ENCODE data around the gene CCIN.

CCIN gene

GRCh38 chr9:36141288-36141687, 27.9 kb upstream of the CCIN start:
- no peak overlapping the region for H3K27ac ChIP-seq
- TF ChIP-seq CTCF (IDR thresholded peaks at IDR 0.05) (peak; percentile 17), ZFX (IDR thresholded peaks at IDR 0.05; ENCODE audit: borderline replicate concordance) (no peak)

- TF ChIP-seq CTCF (IDR thresholded peaks at IDR 0.05) (no peak), ZFX (IDR thresholded peaks at IDR 0.05; ENCODE audit: borderline replicate concordance) (no peak)
- H3K27ac ChIP-seq, result no peak overlapping the region
Observed at GRCh38 chr9:36141761-36142160, 27.4 kb upstream of the CCIN start.

- no peak overlapping the region for H3K27ac ChIP-seq
- no peak for TF ChIP-seq ZFX (IDR thresholded peaks at IDR 0.05; ENCODE audit: borderline replicate concordance)
- no peak for TF ChIP-seq CTCF (IDR thresholded peaks at IDR 0.05)
Observed at GRCh38 chr9:36142510-36143244, 26.5 kb upstream of the CCIN start.

- no peak for TF ChIP-seq CTCF (IDR thresholded peaks at IDR 0.05)
- no peak for TF ChIP-seq ZFX (IDR thresholded peaks at IDR 0.05; ENCODE audit: borderline replicate concordance)
- no peak overlapping the region for H3K27ac ChIP-seq
Observed at GRCh38 chr9:36143245-36143641, 25.9 kb upstream of the CCIN start.

GRCh38 chr9:36144309-36145232, 24.6 kb upstream of the CCIN start:
- TF ChIP-seq ZFX (IDR thresholded peaks at IDR 0.05; ENCODE audit: borderline replicate concordance) (no peak), CTCF (IDR thresholded peaks at IDR 0.05) (no peak)
- no peak overlapping the region for H3K27ac ChIP-seq

GRCh38 chr9:36145970-36146369, 23.2 kb upstream of the CCIN start:
- no peak for TF ChIP-seq CTCF (IDR thresholded peaks at IDR 0.05)
- TF ChIP-seq ZFX (IDR thresholded peaks at IDR 0.05; ENCODE audit: borderline replicate concordance), result no peak
- no peak overlapping the region for H3K27ac ChIP-seq

GRCh38 chr9:36146651-36147050, 22.5 kb upstream of the CCIN start:
- TF ChIP-seq ZFX (IDR thresholded peaks at IDR 0.05; ENCODE audit: borderline replicate concordance) (no peak), CTCF (IDR thresholded peaks at IDR 0.05) (no peak)
- no peak overlapping the region for H3K27ac ChIP-seq

Measured in 22Rv1 (cell line).